Measurements from ENCODE around the gene EPHB3. TPM values are rescaled to one million over a fixed set of nuclear protein-coding genes. Genes with fewer than 3 reads are reported as not detected.

Gene EPHB3
- total and polyA plus RNA-seq, 10 of the 15 experiments (the other 5 are each of a cell fraction or from before 2014, with no cell fraction given), result 0.09 TPM; not detected in 9

- Histone ChIP-seq H3K27ac (ENCODE audit: control insufficient read depth, insufficient read depth) (no peak overlapping the region), H3K4me3 (no peak overlapping the region), H3K4me2 (ENCODE audit: control insufficient read depth, insufficient read depth) (no peak overlapping the region), H3K36me3 (ENCODE audit: control insufficient read depth in 2 of 2, insufficient read depth in 2 of 2, low read length in 1 of 2) (no peaks in the 10 kb centered on the region), H3K9ac (ENCODE audit: control insufficient read depth, insufficient read depth, low read length) (no peak overlapping the region), H4K20me1 (ENCODE audit: control insufficient read depth, insufficient read depth) (no peaks in the 10 kb centered on the region), H3K27me3 (replicated peaks in 1 of 2; ENCODE audit: control insufficient read depth in 2 of 2, insufficient read depth in 2 of 2, low read length in 1 of 2) (peaks cover 3 to 4% of the 10 kb centered on the region in 2 experiments; a peak in 3 of 4 replicates), H2AFZ (ENCODE audit: control insufficient read depth, low read depth, low read length) (no peak overlapping the region), H3K4me1 (ENCODE audit: control insufficient read depth, insufficient read depth, low read length) (no peaks in the 10 kb centered on the region), H3K79me2 (ENCODE audit: control insufficient read depth, insufficient read depth, low read length) (no peaks in the 10 kb centered on the region), H3K9me3 (replicated peaks; ENCODE audit: control insufficient read depth, insufficient read depth, low read length) (no peaks in the 10 kb centered on the region)
- ATAC-seq (no peak), DNase-seq (ENCODE audit: low read depth, low spot score) (no peak), FAIRE-seq (no peak)
- ChIA-PET CTCF (interaction anchor here (0.6 kb wide), 1 partner anchor 70 kb away, joined by 3 read pairs; no protein-coding TSS in a partner anchor), POLR2A (no interaction called here), RAD21 (ENCODE audit: unreplicated experiment) (no interaction called here), SMC1A (ENCODE audit: uncharacterized antibody, unreplicated experiment) (no interaction called here)
- WGBS (ENCODE audit: insufficient coverage, insufficient replicate concordance, low lambda C conversion rate, missing lambda C conversion rate), result 37% methylated on average over 33 of the region's 42 CpGs
- intact Hi-C loops (cut with micrococcal nuclease; ENCODE audit: unreplicated experiment), result no loop called here
- no TSS peak for BruUV-seq (replicated peaks)
- TF ChIP-seq ZNF592 (IDR thresholded peaks at IDR 0.05), result no peak
- TF ChIP-seq, protein P1, sequence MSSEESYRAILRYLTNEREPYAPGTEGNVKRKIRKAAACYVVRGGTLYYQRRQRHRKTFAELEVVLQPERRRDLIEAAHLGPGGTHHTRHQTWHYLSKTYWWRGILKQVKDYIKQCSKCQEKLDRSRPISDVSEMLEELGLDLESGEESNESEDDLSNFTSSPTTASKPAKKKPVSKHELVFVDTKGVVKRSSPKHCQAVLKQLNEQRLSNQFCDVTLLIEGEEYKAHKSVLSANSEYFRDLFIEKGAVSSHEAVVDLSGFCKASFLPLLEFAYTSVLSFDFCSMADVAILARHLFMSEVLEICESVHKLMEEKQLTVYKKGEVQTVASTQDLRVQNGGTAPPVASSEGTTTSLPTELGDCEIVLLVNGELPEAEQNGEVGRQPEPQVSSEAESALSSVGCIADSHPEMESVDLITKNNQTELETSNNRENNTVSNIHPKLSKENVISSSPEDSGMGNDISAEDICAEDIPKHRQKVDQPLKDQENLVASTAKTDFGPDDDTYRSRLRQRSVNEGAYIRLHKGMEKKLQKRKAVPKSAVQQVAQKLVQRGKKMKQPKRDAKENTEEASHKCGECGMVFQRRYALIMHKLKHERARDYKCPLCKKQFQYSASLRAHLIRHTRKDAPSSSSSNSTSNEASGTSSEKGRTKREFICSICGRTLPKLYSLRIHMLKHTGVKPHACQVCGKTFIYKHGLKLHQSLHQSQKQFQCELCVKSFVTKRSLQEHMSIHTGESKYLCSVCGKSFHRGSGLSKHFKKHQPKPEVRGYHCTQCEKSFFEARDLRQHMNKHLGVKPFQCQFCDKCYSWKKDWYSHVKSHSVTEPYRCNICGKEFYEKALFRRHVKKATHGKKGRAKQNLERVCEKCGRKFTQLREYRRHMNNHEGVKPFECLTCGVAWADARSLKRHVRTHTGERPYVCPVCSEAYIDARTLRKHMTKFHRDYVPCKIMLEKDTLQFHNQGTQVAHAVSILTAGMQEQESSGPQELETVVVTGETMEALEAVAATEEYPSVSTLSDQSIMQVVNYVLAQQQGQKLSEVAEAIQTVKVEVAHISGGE (CRISPR knock-in tag; IDR thresholded peaks at IDR 0.05), result no peak
- no peak for TF ChIP-seq TAF1 (IDR thresholded peaks at IDR 0.05; ENCODE audit: borderline replicate concordance, low read depth, low read length)
- no peak for TF ChIP-seq SPI1 (IDR thresholded peaks at IDR 0.05; ENCODE audit: borderline replicate concordance, insufficient read depth, low read depth, low read length)
- TF ChIP-seq NBN (IDR thresholded peaks at IDR 0.05), result no peak
- no peak for TF ChIP-seq CHD4 (IDR thresholded peaks at IDR 0.05)
- no peak for TF ChIP-seq SMAD1 (IDR thresholded peaks at IDR 0.05; ENCODE audit: low read depth, partially characterized antibody)
- TF ChIP-seq PAX5 (IDR thresholded peaks at IDR 0.05; ENCODE audit: borderline replicate concordance, low read depth, low read length), result no peak
- TF ChIP-seq BACH1 (IDR thresholded peaks at IDR 0.05; ENCODE audit: borderline replicate concordance), result no peak
- no peak for TF ChIP-seq HDAC6 (IDR thresholded peaks at IDR 0.05; ENCODE audit: unreplicated experiment)
- no peak for TF ChIP-seq ESRRA (IDR thresholded peaks at IDR 0.05; ENCODE audit: low read length)
- TF ChIP-seq PBX3 (IDR thresholded peaks at IDR 0.05; ENCODE audit: insufficient replicate concordance, low read depth, low read length), result no peak
- TF ChIP-seq SIN3A (IDR thresholded peaks at IDR 0.05; ENCODE audit: low read depth, low read length), result no peak
- in situ Hi-C loops (cut with MboI), result no loop called here
Observed at GRCh38 chr3:184582646-184583577, 21.3 kb downstream of the EPHB3 start.

All from GM12878 (cell line).